IMR-90 (cell line): ENCODE data around the gene PITRM1. TPM values are rescaled to one million over a fixed set of nuclear protein-coding genes. Genes with fewer than 3 reads are reported as not detected.
A peak's percentile ranks its signal among the peaks of the same experiment; 100 is the strongest.

ENCODE experiments used
- ATAC-seq: fragments of 200-7000 bp; cut with Tn5 transposase; 2 replicates; pipeline ENCODE4 v1.9.1; 2020; ENCODE audit warnings: low read depth, mild to moderate bottlenecking, moderate library complexity
- BruUV-seq: library from RNA; stranded (reverse); fragments of 400-500 nt; replicated peaks from 2 replicates; lab custom pipeline; 2021; lab: Mats Ljungman, UMichigan
- CTCF ChIA-PET: fragments of 300-600 bp; formaldehyde crosslinking; extraction: SDS; loops from one replicate; lab custom pipeline; 2021; ENCODE audit warnings: antibody characterized with exemption; lab: Yijun Ruan, JAX
- POLR2A ChIA-PET: fragments of 300-600 bp; sonication (Branson Sonifier 250); formaldehyde crosslinking; loops from one replicate; lab custom pipeline; 2022; ENCODE audit warnings: antibody characterized with exemption; ENCODE audit not compliant: unreplicated experiment; lab: Charles Lee
- DNase-seq: peaks from one replicate; pipeline ENCODE4 v3.0.0; 2013
- H2AFZ ChIP-seq: replicated peaks from 2 replicates; pipeline ENCODE3; 2013; ENCODE audit warnings: low read length, mild to moderate bottlenecking; ENCODE audit not compliant: poor library complexity
- H2AK5ac ChIP-seq: 2 replicates; pipeline ENCODE4 v1.6.1; 2013; ENCODE audit warnings: low read depth, low read length, inconsistent platforms
- H2AK9ac ChIP-seq: replicated peaks from 2 replicates; pipeline ENCODE3; 2013; ENCODE audit warnings: mild to moderate bottlenecking, low read depth, low read length, moderate library complexity; ENCODE audit not compliant: poor library complexity
- H2BK120ac ChIP-seq: 2 replicates; pipeline ENCODE4 v1.6.1; 2013; ENCODE audit warnings: low read depth, low read length, inconsistent platforms
- H2BK15ac ChIP-seq: 3 replicates; pipeline ENCODE4 v1.6.1; 2013; ENCODE audit warnings: low read depth, low read length, inconsistent platforms
- H2BK20ac ChIP-seq: 2 replicates; pipeline ENCODE4 v1.6.1; 2013; ENCODE audit warnings: low read depth, mild to moderate bottlenecking, inconsistent platforms, low read length, moderate library complexity
- H2BK5ac ChIP-seq: 2 replicates; pipeline ENCODE4 v1.6.1; 2013; ENCODE audit warnings: mild to moderate bottlenecking, low read depth, low read length, inconsistent platforms; ENCODE audit not compliant: poor library complexity, severe bottlenecking
- H3K14ac ChIP-seq: replicated peaks from 2 replicates; pipeline ENCODE4 v1.6.1; 2013; ENCODE audit warnings: low read depth, low read length, inconsistent platforms
- H3K18ac ChIP-seq: 2 replicates; pipeline ENCODE4 v1.6.1; 2013; ENCODE audit warnings: low read depth, low read length, control low read depth
- H3K23ac ChIP-seq: 2 replicates; pipeline ENCODE4 v1.6.1; 2013; ENCODE audit warnings: low read depth, low read length, inconsistent platforms
- H3K27ac ChIP-seq: 2 replicates; pipeline ENCODE4 v1.5.1; 2013; ENCODE audit warnings: mild to moderate bottlenecking, control low read depth, low read length; ENCODE audit not compliant: insufficient read depth
- H3K27me3 ChIP-seq: 2 replicates; pipeline ENCODE4 v1.6.1; 2013; ENCODE audit warnings: low read length; ENCODE audit not compliant: control insufficient read depth, insufficient read depth
- H3K36me3 ChIP-seq: 2 replicates; pipeline ENCODE4 v1.6.1; 2013; ENCODE audit warnings: low read length, mixed read lengths; ENCODE audit not compliant: control insufficient read depth, insufficient read depth
- H3K4ac ChIP-seq: 2 replicates; pipeline ENCODE4 v1.6.1; 2013; ENCODE audit warnings: low read depth, low read length, inconsistent platforms
- H3K4me1 ChIP-seq: 2 replicates; pipeline ENCODE4 v1.6.1; 2013; ENCODE audit warnings: low read length, mixed read lengths; ENCODE audit not compliant: control insufficient read depth, insufficient read depth
- H3K4me2 ChIP-seq: 2 replicates; pipeline ENCODE4 v1.6.1; 2013; ENCODE audit warnings: low read depth, mild to moderate bottlenecking, control low read depth, low read length, moderate library complexity
- H3K4me3 ChIP-seq: 2 replicates; pipeline ENCODE4 v1.5.1; 2013; ENCODE audit warnings: low read depth, mild to moderate bottlenecking, control low read depth, low read length, moderate library complexity; ENCODE audit not compliant: insufficient read depth
- H3K56ac ChIP-seq: 2 replicates; pipeline ENCODE4 v1.6.1; 2013; ENCODE audit warnings: low read length, inconsistent platforms; ENCODE audit not compliant: insufficient read depth; ENCODE audit errors: extremely low read depth
- H3K79me1 ChIP-seq, 2 experiments: 2 replicates each; pipeline ENCODE4 v1.6.1; 2013; ENCODE audit warnings: low read length in 2 of 2, inconsistent platforms in 1 of 2, low read depth in 1 of 2
- H3K9ac ChIP-seq: 2 replicates; pipeline ENCODE4 v1.6.1; 2013; ENCODE audit warnings: low read depth, low read length, control low read depth
- H3K9me1 ChIP-seq: 2 replicates; pipeline ENCODE4 v1.6.1; 2013; ENCODE audit warnings: low read length, inconsistent platforms; ENCODE audit not compliant: insufficient read depth
- H3K9me3 ChIP-seq: 2 replicates; pipeline ENCODE4 v1.6.1; 2013; ENCODE audit warnings: low read length; ENCODE audit not compliant: control insufficient read depth, insufficient read depth
- H4K20me1 ChIP-seq: 2 replicates; pipeline ENCODE4 v1.6.1; 2013; ENCODE audit warnings: low read length, inconsistent platforms; ENCODE audit not compliant: insufficient read depth
- H4K5ac ChIP-seq: 2 replicates; pipeline ENCODE4 v1.6.1; 2013; ENCODE audit warnings: mild to moderate bottlenecking, low read depth, low read length, control low read depth
- H4K8ac ChIP-seq, 2 experiments: 2 replicates each; pipeline ENCODE4 v1.6.1; 2013; ENCODE audit warnings: low read depth in 2 of 2, low read length in 2 of 2, control low read depth in 1 of 2, inconsistent platforms in 1 of 2
- H4K91ac ChIP-seq: 2 replicates; pipeline ENCODE4 v1.6.1; 2013; ENCODE audit warnings: low read depth, low read length, inconsistent platforms; ENCODE audit not compliant: insufficient read depth
- BHLHE40 ChIP-seq: fragments of 150-350 bp; IDR thresholded peaks from 2 replicates; pipeline ENCODE4 v1.6.1; 2016; ENCODE audit warnings: mild to moderate bottlenecking, low read depth, low read length
- CEBPB ChIP-seq: IDR thresholded peaks from 2 replicates; pipeline ENCODE4 v1.6.1; 2012; ENCODE audit warnings: low read depth, low read length, improper control_type of control experiment
- CHD1 ChIP-seq: IDR thresholded peaks from 2 replicates; pipeline ENCODE4 v1.6.1; 2012; ENCODE audit warnings: low read depth, low read length, improper control_type of control experiment
- FOS ChIP-seq: fragments of 150-350 bp; IDR thresholded peaks from 2 replicates; pipeline ENCODE4 v1.6.1; 2016; ENCODE audit warnings: low read depth, low read length
- MAFK ChIP-seq: IDR thresholded peaks from 2 replicates; pipeline ENCODE4 v1.6.1; 2012; ENCODE audit warnings: low read depth, low read length, improper control_type of control experiment
- MAZ ChIP-seq: IDR thresholded peaks from 2 replicates; pipeline ENCODE4 v1.6.1; 2012; ENCODE audit warnings: low read depth, mild to moderate bottlenecking, low read length, improper control_type of control experiment, moderate library complexity, borderline replicate concordance
- POLR2A ChIP-seq: IDR thresholded peaks from 2 replicates; pipeline ENCODE4 v1.6.1; 2012; ENCODE audit warnings: mild to moderate bottlenecking, low read depth, low read length
- RAD21 ChIP-seq: IDR thresholded peaks from 2 replicates; pipeline ENCODE4 v1.6.1; 2012; ENCODE audit warnings: low read length, improper control_type of control experiment
- RCOR1 ChIP-seq: IDR thresholded peaks from 2 replicates; pipeline ENCODE4 v1.6.1; 2012; ENCODE audit warnings: mild to moderate bottlenecking, low read length, improper control_type of control experiment; ENCODE audit not compliant: insufficient replicate concordance
- RFX5 ChIP-seq: IDR thresholded peaks from 2 replicates; pipeline ENCODE4 v1.8.0; 2012; ENCODE audit warnings: low read depth, mild to moderate bottlenecking, low read length, moderate library complexity
- SMC3 ChIP-seq: fragments of 150-350 bp; IDR thresholded peaks from 2 replicates; pipeline ENCODE4 v1.6.1; 2016; ENCODE audit warnings: low read depth, mild to moderate bottlenecking, antibody characterized with exemption, low read length, moderate library complexity
- WGBS, 2 experiments: methylation state at CpG; one replicate each; pipeline versions ENCODE4 v1.1.5 to v1.1.7; 2013; ENCODE audit warnings: missing lambda C conversion rate in 2 of 2; ENCODE audit not compliant: insufficient read length in 1 of 2; ENCODE audit errors: extremely low coverage in 2 of 2; 5-methylcytosine and 5-hydroxymethylcytosine counted together
- dilution Hi-C: fragments of 300-500 bp; cut with HindIII; formaldehyde crosslinking; loops from one replicate; pipeline ENCODE4 v1.14.3; 2018; ENCODE audit warnings: low sequenced_read_pairs; ENCODE audit not compliant: unreplicated experiment
- in situ Hi-C: fragments of 300-500 bp; cut with MboI; formaldehyde crosslinking; loops from 3 replicates; pipeline ENCODE4 v1.14.3; 2019; ENCODE audit warnings: low sequenced_read_pairs, inconsistent platforms, mixed read lengths
- intact Hi-C: fragments of 100-400 bp; cut with micrococcal nuclease; formaldehyde crosslinking; loops from 2 replicates; pipeline ENCODE4 v1.10.0; 2022
- polyA plus RNA-seq, 3 experiments: library from polyadenylated mRNA; depleted of rRNA; stranded (reverse); fragments of >200 nt; gene quantifications; 2 replicates each; pipeline ENCODE4 v1.2.3, GENCODE V29; 2012; ENCODE audit warnings: low replicate concordance in 1 of 3
- total RNA-seq: library from RNA; depleted of rRNA; stranded (reverse); fragments of >200 nt; gene quantifications from 2 replicates; pipeline ENCODE4 v1.2.3, GENCODE V29; 2012

PITRM1 gene
- total and polyA plus RNA-seq, 2 of the 4 experiments (the other 2 are of a cell fraction), result 97.1 to 124 TPM

- no peak overlapping the region for H3K18ac ChIP-seq
- ATAC-seq, result no peak
- H3K4me2 ChIP-seq, result no peak overlapping the region
- TF ChIP-seq MAFK, result no peak
- no peak for TF ChIP-seq FOS
- no peak for TF ChIP-seq POLR2A
- no peak for TF ChIP-seq RFX5
- no peak for TF ChIP-seq RAD21
- no peak for TF ChIP-seq CHD1
- TF ChIP-seq MAZ, result no peak
- TF ChIP-seq CEBPB, result no peak
- TF ChIP-seq BHLHE40, result no peak
- no peak for TF ChIP-seq SMC3
- TF ChIP-seq RCOR1, result no peak
- DNase-seq, result peak; percentile 37
- no TSS peak for BruUV-seq
- H3K36me3 ChIP-seq, result peaks cover 82% of the 10 kb centered on the region
- no peak overlapping the region for H2BK5ac ChIP-seq
- no peak overlapping the region for H2BK120ac ChIP-seq
- H3K56ac ChIP-seq, result no peak overlapping the region
- POLR2A ChIA-PET, result no interaction called here
- in situ Hi-C loops (no loop called here), intact Hi-C loops (no loop called here), dilution Hi-C loops (no loop called here)
- H4K20me1 ChIP-seq, result peaks cover 4% of the 10 kb centered on the region; the same call in 1 of the 2 replicates
- no peak overlapping the region for H2AK9ac ChIP-seq
- H4K91ac ChIP-seq, result no peak overlapping the region
- H4K5ac ChIP-seq, result no peak overlapping the region
- no peak overlapping the region for H3K23ac ChIP-seq
- H2AK5ac ChIP-seq, result no peak overlapping the region
- CTCF ChIA-PET, result no interaction called here
- H3K79me1 ChIP-seq, result peaks cover 28 to 45% of the 10 kb centered on the region in 2 experiments
- H3K4me3 ChIP-seq, result no peak overlapping the region
- H3K27ac ChIP-seq, result no peak overlapping the region
- H3K9ac ChIP-seq, result no peak overlapping the region
- H3K9me3 ChIP-seq, result no peaks in the 10 kb centered on the region
- H3K4me1 ChIP-seq, result peaks cover 2% of the 10 kb centered on the region; the same call in 1 of the 2 replicates
- no peak overlapping the region for H4K8ac ChIP-seq
- peaks cover 13% of the 10 kb centered on the region for H3K9me1 ChIP-seq
- 77% methylated on average over 6 of the region's 21 CpGs; no CpG with 5 or more reads in 1 of the 2 experiments for WGBS, 2 experiments
- no peak overlapping the region for H2BK15ac ChIP-seq
- no peaks in the 10 kb centered on the region for H3K27me3 ChIP-seq
- no peak overlapping the region for H2AFZ ChIP-seq
- no peak overlapping the region for H2BK20ac ChIP-seq
- no peak overlapping the region for H3K4ac ChIP-seq
- no peak overlapping the region for H3K14ac ChIP-seq
Measured at GRCh38 chr10:3136763-3137611, 35.6 kb downstream of the PITRM1 start.
